Immature natural killer cell (primary cell): ENCODE data around the gene SYTL3. TPM values are rescaled to one million over a fixed set of nuclear protein-coding genes. Genes with fewer than 3 reads are reported as not detected.
"Not testable (repeated sequence)": the region's sequence is repeated elsewhere in the genome, so short reads cannot be mapped to it uniquely, and the experiment has no call there.

Experiments
- DNase-seq, 3 donors: peaks; one replicate each; pipeline ENCODE4 v3.0.0; 2022; ENCODE audit warnings: mixed read lengths in 1 of 3
- H3K27ac Mint-ChIP-seq, 6 donors: one replicate each; pipeline ENCODE4 v1.8.0; 2020; ENCODE audit warnings: mixed read lengths in 6 of 6, mild to moderate bottlenecking in 5 of 6, inconsistent platforms in 4 of 6, moderate library complexity in 3 of 6
- H3K27me3 Mint-ChIP-seq, 3 donors: one replicate each; pipeline ENCODE4 v1.8.0; 2020 to 2021; ENCODE audit warnings: low read depth in 3 of 3, mild to moderate bottlenecking in 3 of 3, mixed read lengths in 3 of 3, moderate library complexity in 3 of 3, inconsistent platforms in 1 of 3
- H3K36me3 Mint-ChIP-seq, 3 donors: one replicate each; pipeline ENCODE4 v1.8.0; 2020; ENCODE audit warnings: mixed read lengths in 3 of 3, inconsistent platforms in 2 of 3, mild to moderate bottlenecking in 2 of 3
- H3K4me1 Mint-ChIP-seq, 2 donors: one replicate each; pipeline ENCODE4 v1.8.0; 2020; ENCODE audit warnings: inconsistent platforms in 2 of 2, mild to moderate bottlenecking in 2 of 2, mixed read lengths in 2 of 2, moderate library complexity in 1 of 2
- H3K4me3 Mint-ChIP-seq, 5 donors: one replicate each; pipeline ENCODE4 v1.8.0; 2020; ENCODE audit warnings: mild to moderate bottlenecking in 5 of 5, mixed read lengths in 5 of 5, inconsistent platforms in 3 of 5, moderate library complexity in 3 of 5
- H3K9me3 Mint-ChIP-seq, 6 donors: one replicate each; pipeline ENCODE4 v1.8.0; 2020; ENCODE audit warnings: mild to moderate bottlenecking in 6 of 6, mixed read lengths in 6 of 6, inconsistent platforms in 4 of 6, moderate library complexity in 3 of 6
- polyA plus RNA-seq, 3 donors: library from polyadenylated mRNA; unstranded; fragments of 300-500 nt; fragmentation: Illumina TruSeq; gene quantifications; one replicate each; pipeline ENCODE4 v1.2.3, GENCODE V29; 2021

SYTL3 gene
- polyA plus RNA-seq = 10 to 100 TPM; 45.4 to 56.5 (median 52.0) TPM

- H3K27ac Mint-ChIP-seq = peak within 1 kb of the TSS; percentile 95 to 100 (median 98)
- peak; percentile 86 to 91 (median 91) for DNase-seq
- H3K27me3 Mint-ChIP-seq = peaks cover 24 to 42% (median 37%) of the 10 kb centered on the region in 3 donors
- H3K9me3 Mint-ChIP-seq = no peaks in the 10 kb centered on the region
- H3K36me3 Mint-ChIP-seq = peaks cover under 1 to 6% (median 5%) of the 10 kb centered on the region in 3 donors
- peak within 1 kb of the TSS; percentile 85 to 96 (median 90) for H3K4me3 Mint-ChIP-seq
- peaks cover 73 to 79% of the 10 kb centered on the region in 2 donors for H3K4me1 Mint-ChIP-seq
Measured at GRCh38 chr6:158649289-158650143, at the start of gene SYTL3. SYTL3 (plus strand) TSS chr6:158650054; CDS start chr6:158663269, 13,215 bp downstream.

- Mint-ChIP-seq H3K9me3 (no peaks in the 10 kb centered on the region), H3K4me1 (peaks cover 14 to 26% of the 10 kb centered on the region in 2 donors), H3K4me3 (no peak overlapping the region), H3K27ac (peak overlapping the region; percentile 13 to 74 (median 34)), H3K36me3 (peaks cover 9 to 47% (median 10%) of the 10 kb centered on the region in 3 donors), H3K27me3 (peaks cover 0 to 3% (median 3%) of the 10 kb centered on the region in 3 donors)
- no peak for DNase-seq
Measured at GRCh38 chr6:158603261-158604047, 46.4 kb upstream of the SYTL3 start.

DNA sequence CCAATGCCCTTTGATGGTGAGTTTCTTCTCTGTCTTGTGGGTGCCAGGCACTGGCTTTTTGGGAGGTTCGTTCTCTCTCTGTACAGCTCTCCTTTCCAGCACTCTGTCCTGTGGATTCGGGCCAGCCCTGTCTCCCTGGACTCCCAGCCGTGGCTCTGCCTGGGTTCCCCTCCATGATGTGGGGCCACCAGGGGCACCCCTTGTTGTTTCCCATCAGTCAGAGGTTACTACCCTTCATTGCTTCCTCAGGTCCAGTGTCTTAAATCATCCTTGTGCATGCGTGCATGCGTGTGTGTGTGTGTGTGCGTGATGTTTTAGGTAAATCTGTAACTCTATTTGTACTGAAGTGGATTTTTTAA, 45.8 kb upstream of the SYTL3 start:
- Mint-ChIP-seq H3K27ac (peak overlapping the region in 3 of 6 donors; percentile 3 to 75 (median 68)), H3K36me3 (peaks cover 12 to 49% (median 12%) of the 10 kb centered on the region in 3 donors), H3K9me3 (no peaks in the 10 kb centered on the region), H3K4me1 (peaks cover 14 to 26% of the 10 kb centered on the region in 2 donors), H3K4me3 (no peak overlapping the region), H3K27me3 (peaks cover 0 to 3% (median 3%) of the 10 kb centered on the region in 3 donors)
- DNase-seq = no peak

- Mint-ChIP-seq H3K27me3 (peaks cover 0 to 1% (median 0%) of the 10 kb centered on the region in 3 donors), H3K36me3 (peaks cover 12 to 54% (median 19%) of the 10 kb centered on the region in 3 donors), H3K27ac (peak overlapping the region; percentile 65 to 91 (median 77)), H3K9me3 (no peaks in the 10 kb centered on the region), H3K4me1 (peaks cover 14 to 26% of the 10 kb centered on the region in 2 donors), H3K4me3 (no peak overlapping the region)
- DNase-seq = peak; percentile 23 to 37 (median 36)
Measured at GRCh38 chr6:158605266-158605878, 44.5 kb upstream of the SYTL3 start.

- not testable (repeated sequence) for H3K9me3 Mint-ChIP-seq, H3K27me3 Mint-ChIP-seq, DNase-seq, H3K4me3 Mint-ChIP-seq
- Mint-ChIP-seq H3K36me3 (peaks cover 13 to 57% (median 19%) of the 10 kb centered on the region in 3 donors), H3K27ac (peak overlapping the region in 5 of 6 donors; percentile 65 to 91 (median 78)), H3K4me1 (peaks cover 14 to 26% of the 10 kb centered on the region in 2 donors)
Measured at GRCh38 chr6:158606011-158606410, 43.8 kb upstream of the SYTL3 start.

DNA sequence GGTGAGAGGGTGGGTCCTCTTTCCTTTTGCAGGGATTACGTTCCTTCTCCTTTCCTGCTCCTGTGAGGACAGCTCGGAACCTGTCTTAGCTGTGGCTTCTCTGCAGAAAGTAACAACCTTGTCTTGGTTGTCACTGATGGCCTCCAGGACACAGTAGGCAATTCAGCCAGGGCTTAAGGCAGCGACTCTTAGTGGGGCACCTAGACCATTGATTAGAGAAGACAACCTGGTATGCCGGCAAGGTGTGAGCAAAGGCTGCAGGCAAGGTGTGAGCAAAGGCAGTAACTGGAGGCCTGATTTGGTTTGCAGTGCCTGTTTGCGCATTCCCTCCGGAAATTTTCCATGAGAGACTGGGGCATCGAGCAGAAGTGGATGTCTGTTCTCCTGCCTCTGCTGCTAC, 42.9 kb upstream of the SYTL3 start:
- H3K4me3 Mint-ChIP-seq = no peak overlapping the region
- H3K4me1 Mint-ChIP-seq = peaks cover 13 to 32% of the 10 kb centered on the region in 2 donors
- DNase-seq = no peak
- no peaks in the 10 kb centered on the region for H3K9me3 Mint-ChIP-seq
- peak overlapping the region in 4 of 6 donors; percentile 34 to 76 (median 49) for H3K27ac Mint-ChIP-seq
- H3K36me3 Mint-ChIP-seq = peaks cover 18 to 61% (median 23%) of the 10 kb centered on the region in 3 donors
- H3K27me3 Mint-ChIP-seq = peaks cover 0 to 1% (median 0%) of the 10 kb centered on the region in 3 donors

GRCh38 chr6:158607411-158608170, 42.3 kb upstream of the SYTL3 start:
- Mint-ChIP-seq H3K4me1 (peaks cover 10 to 38% of the 10 kb centered on the region in 2 donors), H3K27ac (no peak overlapping the region), H3K27me3 (peaks cover 0 to 1% (median 0%) of the 10 kb centered on the region in 3 donors), H3K36me3 (peaks cover 18 to 62% (median 25%) of the 10 kb centered on the region in 3 donors), H3K9me3 (no peaks in the 10 kb centered on the region), H3K4me3 (no peak overlapping the region)
- DNase-seq = no peak

GRCh38 chr6:158608221-158608620, 41.6 kb upstream of the SYTL3 start:
- Mint-ChIP-seq H3K27me3 (peaks cover 0 to 1% (median 0%) of the 10 kb centered on the region in 3 donors), H3K9me3 (no peaks in the 10 kb centered on the region), H3K36me3 (peaks cover 18 to 57% (median 25%) of the 10 kb centered on the region in 3 donors), H3K27ac (peak overlapping the region in 2 of 6 donors; percentile 49 to 71), H3K4me1 (peaks cover 12 to 40% of the 10 kb centered on the region in 2 donors), H3K4me3 (no peak overlapping the region)
- DNase-seq = no peak

DNA sequence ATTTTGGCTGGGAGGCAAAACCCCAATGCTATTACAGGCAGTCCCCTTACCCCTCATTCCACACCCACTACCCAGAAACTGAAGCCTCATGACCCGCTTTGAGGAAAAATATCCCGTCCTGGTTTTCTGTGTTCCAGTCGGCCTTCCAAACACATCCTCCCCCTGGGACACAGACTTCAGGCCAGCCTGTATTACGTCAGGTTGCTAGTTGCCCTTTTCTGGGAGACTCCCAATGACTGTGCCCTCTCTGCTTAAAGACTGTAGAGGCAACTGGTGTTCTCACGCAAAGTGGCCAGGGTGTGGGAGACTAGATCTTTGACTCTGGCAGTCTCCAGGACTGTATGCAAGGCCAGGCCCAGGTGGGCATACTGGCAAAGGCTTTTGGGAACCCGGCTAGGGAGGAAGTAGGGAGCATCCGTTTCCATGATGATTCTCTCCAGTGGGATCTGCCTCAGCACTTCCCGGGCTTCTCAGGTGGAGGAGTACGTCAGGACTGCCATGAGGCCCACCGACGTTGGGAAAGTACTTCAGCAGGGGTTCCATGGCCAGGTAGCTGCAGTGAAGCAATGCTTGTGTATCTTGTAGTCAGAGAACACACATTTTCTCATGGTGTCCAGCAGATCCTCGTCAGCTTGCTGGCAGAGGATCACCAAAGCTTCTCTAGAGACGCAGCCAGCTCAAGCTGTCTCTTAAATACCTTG, 40.2 kb upstream of the SYTL3 start:
- Mint-ChIP-seq H3K27me3 (peaks cover 0 to 1% (median 0%) of the 10 kb centered on the region in 3 donors), H3K4me1 (peaks cover 6 to 28% of the 10 kb centered on the region in 2 donors), H3K36me3 (peaks cover 21 to 49% (median 26%) of the 10 kb centered on the region in 3 donors), H3K4me3 (no peak overlapping the region), H3K27ac (peak overlapping the region in 3 of 6 donors; percentile 24 to 62 (median 46)), H3K9me3 (no peaks in the 10 kb centered on the region)
- no peak for DNase-seq

GRCh38 chr6:158610319-158610968, 39.4 kb upstream of the SYTL3 start:
- H3K27ac Mint-ChIP-seq = peak overlapping the region in 4 of 6 donors; percentile 53 to 67 (median 59)
- H3K4me1 Mint-ChIP-seq = peaks cover 6 to 30% of the 10 kb centered on the region in 2 donors
- peaks cover 25 to 54% (median 27%) of the 10 kb centered on the region in 3 donors for H3K36me3 Mint-ChIP-seq
- H3K4me3 Mint-ChIP-seq = no peak overlapping the region
- no peak for DNase-seq
- no peaks in the 10 kb centered on the region for H3K9me3 Mint-ChIP-seq
- H3K27me3 Mint-ChIP-seq = no peaks in the 10 kb centered on the region

- DNase-seq = no peak
- peaks cover 24 to 55% (median 29%) of the 10 kb centered on the region in 3 donors for H3K36me3 Mint-ChIP-seq
- peak overlapping the region; percentile 47 to 71 (median 63) for H3K27ac Mint-ChIP-seq
- no peak overlapping the region for H3K4me3 Mint-ChIP-seq
- peaks cover 4 to 27% of the 10 kb centered on the region in 2 donors for H3K4me1 Mint-ChIP-seq
- no peaks in the 10 kb centered on the region for H3K27me3 Mint-ChIP-seq
- H3K9me3 Mint-ChIP-seq = no peaks in the 10 kb centered on the region
Measured at GRCh38 chr6:158611039-158611438, 38.8 kb upstream of the SYTL3 start.
